HG02870 (cell line): ENCODE measurements around the gene CAMKK1.
A peak's percentile ranks its signal among the peaks of the same experiment; 100 is the strongest.

Experiments
- ATAC-seq: cut with Tn5 transposase; IDR thresholded peaks from one replicate; pipeline ENCODE4 v1.9.1; 2021; ENCODE audit warnings: mild to moderate bottlenecking, moderate library complexity; ENCODE audit not compliant: unreplicated experiment

Gene CAMKK1

GRCh38 chr17:3918372-3919122 lies 25.7 kb upstream of the CAMKK1 start:
- ATAC-seq, result no peak

GRCh38 chr17:3917391-3917931 lies 24.6 kb upstream of the CAMKK1 start:
- ATAC-seq, result no peak

GRCh38 chr17:3916825-3917224 lies 24.0 kb upstream of the CAMKK1 start:
- ATAC-seq, result no peak

- ATAC-seq, result no peak
Measured at GRCh38 chr17:3915995-3916696, 23.3 kb upstream of the CAMKK1 start, which contains the start of gene P2RX1. P2RX1 (minus strand) TSS chr17:3916465; CDS start chr17:3916225, 240 bp downstream.

GRCh38 chr17:3915581-3915994 lies 22.7 kb upstream of the CAMKK1 start:
- ATAC-seq, result no peak

GRCh38 chr17:3914312-3914670 lies 21.4 kb upstream of the CAMKK1 start:
- no peak for ATAC-seq

- peak; percentile 51 for ATAC-seq
Measured at GRCh38 chr17:3913531-3914311, 20.9 kb upstream of the CAMKK1 start.

- no peak for ATAC-seq
Measured at GRCh38 chr17:3912827-3913226, 20.0 kb upstream of the CAMKK1 start.

- peak; percentile 62 for ATAC-seq
Measured at GRCh38 chr17:3911271-3912053, 18.6 kb upstream of the CAMKK1 start.

GRCh38 chr17:3910420-3911270 lies 17.8 kb upstream of the CAMKK1 start:
- no peak for ATAC-seq

GRCh38 chr17:3909257-3909656 lies 16.4 kb upstream of the CAMKK1 start:
- no peak for ATAC-seq

GRCh38 chr17:3907483-3908216 lies 14.8 kb upstream of the CAMKK1 start:
- ATAC-seq, result no peak

- no peak for ATAC-seq
Measured at GRCh38 chr17:3906881-3907280, 14.0 kb upstream of the CAMKK1 start.

- ATAC-seq, result no peak
Measured at GRCh38 chr17:3905017-3905520, 12.2 kb upstream of the CAMKK1 start.

- ATAC-seq, result no peak
Measured at GRCh38 chr17:3904501-3904900, 11.6 kb upstream of the CAMKK1 start.

- no peak for ATAC-seq
Measured at GRCh38 chr17:3903881-3904290, 11.0 kb upstream of the CAMKK1 start.

- no peak for ATAC-seq
Measured at GRCh38 chr17:3903051-3903825, 10.4 kb upstream of the CAMKK1 start.

GRCh38 chr17:3900646-3901045 lies 7.8 kb upstream of the CAMKK1 start:
- ATAC-seq, result no peak
